OCI-LY3 (cell line): ENCODE measurements around the gene AAMP.

ENCODE experiments used
- H2AFZ ChIP-seq: fragments of 200-600, 300-600 bp; shearing (Covaris generic); 2 replicates; pipeline ENCODE4 v1.6.0; 2014; ENCODE audit warnings: antibody characterized with exemption, low read depth, low read length
- H3K27ac ChIP-seq: fragments of 200-600, 300-600 bp; sonication (generic); 2 replicates; pipeline ENCODE4 v1.5.1; 2014; ENCODE audit warnings: mild to moderate bottlenecking, low read length, moderate library complexity, mixed read lengths
- H3K27me3 ChIP-seq: fragments of 200-600, 300-600 bp; sonication (generic); 2 replicates; pipeline ENCODE4 v1.6.1; 2014; ENCODE audit warnings: low read depth, low read length, mixed read lengths
- H3K36me3 ChIP-seq: fragments of 200-600, 300-600 bp; sonication (generic); replicated peaks from 2 replicates; pipeline ENCODE3; 2014; ENCODE audit warnings: low read depth, low read length, mixed read lengths
- H3K4me1 ChIP-seq: fragments of 300-600, 200-600 bp; sonication (generic); 2 replicates; pipeline ENCODE4 v1.6.1; 2014; ENCODE audit warnings: low read length, mixed read lengths
- H3K4me2 ChIP-seq: fragments of 200-600, 300-600 bp; sonication (generic); 2 replicates; pipeline ENCODE4 v1.6.1; 2014; ENCODE audit warnings: low read length, mixed read lengths
- H3K4me3 ChIP-seq: fragments of 300-600, 200-600 bp; sonication (generic); 2 replicates; pipeline ENCODE4 v1.5.1; 2014; ENCODE audit warnings: antibody characterized with exemption, mild to moderate bottlenecking, low read length, moderate library complexity
- H3K79me2 ChIP-seq: fragments of 300-600, 200-600 bp; shearing (Covaris generic); 2 replicates; pipeline ENCODE4 v1.6.1; 2014; ENCODE audit warnings: mild to moderate bottlenecking, low read length, mixed read lengths
- H3K9ac ChIP-seq: fragments of 300-600, 200-600 bp; shearing (Covaris generic); 2 replicates; pipeline ENCODE4 v1.6.0; 2014; ENCODE audit warnings: mild to moderate bottlenecking, low read length, moderate library complexity
- H3K9me3 ChIP-seq: fragments of 200-600, 300-600 bp; shearing (Covaris generic); 2 replicates; pipeline ENCODE4 v1.6.1; 2014; ENCODE audit warnings: low read length, mixed read lengths; ENCODE audit not compliant: insufficient read depth
- H4K20me1 ChIP-seq: fragments of 200-600, 300-600 bp; sonication (generic); 2 replicates; pipeline ENCODE4 v1.6.1; 2016; ENCODE audit warnings: low read length, mixed read lengths; ENCODE audit not compliant: insufficient read depth
- EZH2phosphoT487 ChIP-seq: fragments of 200-600 bp; shearing (Covaris generic); IDR thresholded peaks from 2 replicates; pipeline ENCODE4 v1.6.1; 2018; ENCODE audit warnings: antibody characterized with exemption, mixed run types, low read depth
- TF ChIP-seq, protein P1 (sequence below): fragments of 200-600, 300-600 bp; sonication (generic); IDR thresholded peaks from 2 replicates; pipeline ENCODE4 v1.5.1; 2014; ENCODE audit warnings: antibody characterized with exemption, low read length, low read depth

AAMP gene

DNA sequence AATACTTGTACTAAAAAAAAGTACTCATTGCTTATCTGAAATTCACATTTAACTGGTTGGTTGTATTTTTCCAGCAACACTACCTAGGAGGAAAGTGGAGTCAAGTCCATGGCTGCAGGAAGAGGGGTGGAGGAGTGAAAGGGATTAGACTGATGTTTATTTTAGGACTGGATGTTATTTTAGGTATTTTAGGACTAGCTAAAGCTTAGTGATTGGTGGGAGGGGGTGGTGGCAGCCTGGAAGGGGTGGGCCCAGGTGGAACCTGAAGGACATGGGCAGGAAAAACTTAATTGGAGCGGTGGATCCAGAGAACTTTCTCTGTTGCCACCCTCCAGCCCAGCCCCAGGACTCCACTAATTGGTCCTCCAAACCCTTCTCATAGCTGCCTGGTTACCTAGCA is 26.3 kb upstream of the AAMP start:
- Histone ChIP-seq H3K36me3 (no peaks in the 10 kb centered on the region), H3K4me3 (no peak overlapping the region), H2AFZ (no peak overlapping the region), H3K27ac (no peak overlapping the region), H3K4me1 (peaks cover 16% of the 10 kb centered on the region), H3K79me2 (no peaks in the 10 kb centered on the region), H3K9ac (no peak overlapping the region), H3K27me3 (no peaks in the 10 kb centered on the region), H4K20me1 (no peaks in the 10 kb centered on the region), H3K9me3 (no peaks in the 10 kb centered on the region), H3K4me2 (no peak overlapping the region)
- TF ChIP-seq, protein P1, sequence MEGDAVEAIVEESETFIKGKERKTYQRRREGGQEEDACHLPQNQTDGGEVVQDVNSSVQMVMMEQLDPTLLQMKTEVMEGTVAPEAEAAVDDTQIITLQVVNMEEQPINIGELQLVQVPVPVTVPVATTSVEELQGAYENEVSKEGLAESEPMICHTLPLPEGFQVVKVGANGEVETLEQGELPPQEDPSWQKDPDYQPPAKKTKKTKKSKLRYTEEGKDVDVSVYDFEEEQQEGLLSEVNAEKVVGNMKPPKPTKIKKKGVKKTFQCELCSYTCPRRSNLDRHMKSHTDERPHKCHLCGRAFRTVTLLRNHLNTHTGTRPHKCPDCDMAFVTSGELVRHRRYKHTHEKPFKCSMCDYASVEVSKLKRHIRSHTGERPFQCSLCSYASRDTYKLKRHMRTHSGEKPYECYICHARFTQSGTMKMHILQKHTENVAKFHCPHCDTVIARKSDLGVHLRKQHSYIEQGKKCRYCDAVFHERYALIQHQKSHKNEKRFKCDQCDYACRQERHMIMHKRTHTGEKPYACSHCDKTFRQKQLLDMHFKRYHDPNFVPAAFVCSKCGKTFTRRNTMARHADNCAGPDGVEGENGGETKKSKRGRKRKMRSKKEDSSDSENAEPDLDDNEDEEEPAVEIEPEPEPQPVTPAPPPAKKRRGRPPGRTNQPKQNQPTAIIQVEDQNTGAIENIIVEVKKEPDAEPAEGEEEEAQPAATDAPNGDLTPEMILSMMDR: no peak
- TF ChIP-seq EZH2phosphoT487: no peak

DNA sequence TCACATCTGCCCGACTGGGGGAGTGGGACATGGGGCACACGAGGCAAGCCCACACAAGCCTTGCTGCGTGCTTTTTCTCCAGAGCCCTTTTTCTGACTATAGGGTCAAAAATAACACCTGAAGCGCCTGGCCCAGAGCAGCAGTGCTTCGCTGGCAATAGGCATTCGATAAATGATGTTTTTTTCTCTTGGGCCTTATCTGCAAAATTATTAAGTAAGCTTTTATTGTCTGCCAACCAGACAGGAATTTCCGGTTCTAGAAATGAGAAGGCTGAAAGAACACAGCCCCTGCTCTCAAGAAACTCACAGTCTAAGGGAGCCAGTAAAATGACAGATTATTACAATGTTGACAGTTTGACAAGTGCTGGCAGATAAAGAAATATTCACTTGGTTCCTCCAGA is 25.1 kb upstream of the AAMP start:
- H3K79me2 ChIP-seq: no peaks in the 10 kb centered on the region
- H3K4me1 ChIP-seq: peaks cover 25% of the 10 kb centered on the region
- H3K27me3 ChIP-seq: no peaks in the 10 kb centered on the region
- H3K9ac ChIP-seq: no peak overlapping the region
- no peaks in the 10 kb centered on the region for H4K20me1 ChIP-seq
- no peak overlapping the region for H3K4me2 ChIP-seq
- no peaks in the 10 kb centered on the region for H3K9me3 ChIP-seq
- TF ChIP-seq, protein P1: no peak
- no peak for TF ChIP-seq EZH2phosphoT487
- no peak overlapping the region for H2AFZ ChIP-seq
- no peaks in the 10 kb centered on the region for H3K36me3 ChIP-seq
- no peak overlapping the region for H3K27ac ChIP-seq
- no peak overlapping the region for H3K4me3 ChIP-seq

DNA sequence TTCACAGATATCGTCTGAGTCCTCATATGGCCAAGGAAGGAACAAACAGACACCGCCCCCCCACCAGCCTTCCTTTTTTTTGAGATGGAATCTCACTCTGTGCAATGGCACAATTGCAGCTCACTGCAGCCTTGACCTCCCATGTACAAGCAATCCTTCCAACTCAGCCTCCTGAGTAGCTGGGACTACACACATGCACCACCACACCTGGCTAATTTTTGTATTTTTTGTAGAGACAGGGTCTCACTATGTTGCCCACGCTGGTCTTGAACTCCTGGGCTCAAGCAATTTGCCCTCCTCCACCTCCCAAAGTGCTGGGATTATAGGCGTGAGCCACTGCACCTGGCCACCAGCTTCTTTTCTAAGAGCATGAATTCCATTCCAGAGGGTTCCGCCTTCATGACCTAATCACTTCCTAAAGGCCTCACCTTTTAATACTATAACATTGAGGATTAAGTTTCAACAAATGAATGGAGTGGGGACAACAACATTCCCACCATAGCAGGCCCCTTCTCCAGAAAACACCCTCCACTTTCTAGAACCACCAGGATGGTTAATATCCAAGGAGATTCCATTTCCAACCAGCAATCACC is 24.6 kb upstream of the AAMP start:
- no peak overlapping the region for H3K27ac ChIP-seq
- H3K36me3 ChIP-seq: no peaks in the 10 kb centered on the region
- H3K79me2 ChIP-seq: no peaks in the 10 kb centered on the region
- no peak overlapping the region for H3K9ac ChIP-seq
- H3K4me3 ChIP-seq: no peak overlapping the region
- no peak for TF ChIP-seq EZH2phosphoT487
- TF ChIP-seq, protein P1: no peak
- no peaks in the 10 kb centered on the region for H3K27me3 ChIP-seq
- no peak overlapping the region for H2AFZ ChIP-seq
- H3K4me2 ChIP-seq: no peak overlapping the region
- no peaks in the 10 kb centered on the region for H4K20me1 ChIP-seq
- H3K9me3 ChIP-seq: no peaks in the 10 kb centered on the region
- H3K4me1 ChIP-seq: peaks cover 25% of the 10 kb centered on the region

DNA sequence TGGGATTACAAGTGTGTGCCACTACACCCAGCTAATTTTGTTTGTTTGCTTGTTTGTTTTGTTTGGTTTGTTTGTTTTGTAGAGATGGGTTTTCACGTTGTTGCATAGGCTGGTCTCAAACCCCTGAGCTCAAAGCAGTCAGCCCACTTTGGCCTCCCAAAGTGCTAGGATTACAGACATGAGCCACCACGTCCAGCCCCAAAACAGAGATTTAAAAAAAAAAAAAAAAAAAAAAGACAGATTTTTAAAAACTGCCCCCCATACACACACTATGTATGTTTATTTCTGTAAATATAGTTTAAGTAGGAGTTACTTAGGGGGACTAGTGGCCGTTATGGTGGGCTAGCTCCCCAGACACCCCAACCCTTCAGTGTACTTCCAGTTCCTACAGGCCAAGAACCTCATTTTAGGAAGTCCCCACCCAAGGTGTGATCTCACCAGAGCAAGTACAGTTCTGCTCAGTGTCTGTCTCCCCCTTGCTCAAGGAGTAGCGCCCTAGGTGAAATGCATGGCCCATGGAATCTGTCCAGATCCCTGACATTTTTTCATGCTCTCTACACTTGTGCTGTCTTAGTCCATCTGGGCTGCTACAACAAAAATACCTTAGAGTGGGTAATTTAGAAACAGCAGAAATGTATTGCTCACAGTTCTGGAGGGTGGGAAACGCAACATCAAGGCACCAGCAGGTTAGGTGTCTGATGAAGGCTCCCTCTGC is 23.9 kb upstream of the AAMP start:
- Histone ChIP-seq H2AFZ (no peak overlapping the region), H3K79me2 (no peaks in the 10 kb centered on the region), H3K4me1 (peaks cover 25% of the 10 kb centered on the region), H3K4me2 (no peak overlapping the region), H3K27ac (no peak overlapping the region), H4K20me1 (no peaks in the 10 kb centered on the region), H3K4me3 (no peak overlapping the region), H3K27me3 (no peaks in the 10 kb centered on the region), H3K9me3 (no peaks in the 10 kb centered on the region), H3K9ac (no peak overlapping the region), H3K36me3 (no peaks in the 10 kb centered on the region)
- no peak for TF ChIP-seq EZH2phosphoT487
- TF ChIP-seq, protein P1: no peak
